ENCODE data around the gene USP33. TPM values are rescaled to one million over a fixed set of nuclear protein-coding genes. Genes with fewer than 3 reads are reported as not detected.
A peak's percentile ranks its signal among the peaks of the same experiment; 100 is the strongest.
"Not testable (repeated sequence)": the region's sequence is repeated elsewhere in the genome, so short reads cannot be mapped to it uniquely, and the experiment has no call there.

Gene USP33
- total RNA-seq, 1 experiment from 2014 or later: 60.9 TPM

GRCh38 chr1:77741316-77741715 lies 18.3 kb downstream of the USP33 start:
- DNase-seq (ENCODE audit: low read depth): no peak

- DNase-seq (ENCODE audit: low read depth): no peak
Observed at GRCh38 chr1:77739235-77739634, 20.4 kb downstream of the USP33 start.

GRCh38 chr1:77732090-77732489 lies 27.6 kb downstream of the USP33 start:
- DNase-seq (ENCODE audit: low read depth): no peak

- DNase-seq (ENCODE audit: low read depth): no peak
Observed at GRCh38 chr1:77725706-77726105, 33.9 kb downstream of the USP33 start.

DNA sequence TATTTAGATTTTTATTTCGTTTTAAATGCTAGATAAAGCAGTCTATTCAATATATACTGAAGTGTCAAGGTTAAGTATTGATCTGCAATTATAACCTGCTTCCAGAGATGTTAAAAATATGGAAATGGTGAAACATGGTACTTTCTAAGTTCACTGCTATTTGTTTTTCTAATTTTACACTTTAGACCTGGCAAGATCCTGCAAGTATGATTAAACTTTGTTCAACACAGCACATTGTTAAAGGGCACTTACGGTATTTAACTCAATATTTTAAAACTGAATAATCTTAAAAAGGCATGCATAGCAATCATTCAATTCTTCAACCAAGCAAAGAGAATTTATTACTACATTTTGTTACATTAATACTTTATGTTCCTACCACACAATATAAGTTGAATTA lies 41.5 kb downstream of the USP33 start:
- DNase-seq (ENCODE audit: low read depth): no peak

DNA sequence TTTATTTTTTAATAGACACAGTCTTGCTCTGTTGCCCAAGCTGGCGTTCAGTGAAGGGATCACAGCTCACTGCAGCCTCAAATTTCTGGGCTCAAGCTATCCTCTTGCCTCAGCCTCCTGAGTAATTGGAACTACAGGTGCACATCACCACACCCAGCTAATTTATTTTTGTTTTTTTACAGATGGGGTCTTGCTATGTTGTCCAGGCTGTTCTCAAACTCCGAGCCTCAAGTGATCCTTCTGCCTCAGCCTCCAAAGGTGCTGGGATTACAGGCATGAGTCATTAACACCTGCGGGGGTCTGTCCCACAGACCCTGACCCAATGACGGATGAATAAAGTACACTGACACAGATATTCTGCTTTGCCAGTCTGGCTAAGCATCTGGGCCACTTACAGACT lies 43.6 kb downstream of the USP33 start:
- no peak for DNase-seq (ENCODE audit: low read depth)

DNA sequence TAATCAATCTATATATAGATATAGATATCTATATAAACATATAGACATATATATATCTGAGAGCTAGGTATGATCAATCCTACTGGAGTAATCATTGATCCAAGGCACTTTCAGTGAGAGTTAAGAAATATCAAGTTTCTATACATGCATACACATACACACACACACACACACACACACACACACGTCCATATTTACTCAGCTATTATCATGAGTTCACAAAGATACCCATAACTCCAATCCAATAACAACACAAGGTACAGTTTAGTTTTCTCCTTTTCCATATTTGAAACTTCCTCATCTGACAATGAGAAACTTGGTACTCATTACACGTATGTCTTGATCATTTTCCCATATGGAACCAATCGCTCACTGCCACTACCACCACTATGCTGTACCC lies 49.9 kb downstream of the USP33 start:
- DNase-seq (ENCODE audit: low read depth): no peak

DNA sequence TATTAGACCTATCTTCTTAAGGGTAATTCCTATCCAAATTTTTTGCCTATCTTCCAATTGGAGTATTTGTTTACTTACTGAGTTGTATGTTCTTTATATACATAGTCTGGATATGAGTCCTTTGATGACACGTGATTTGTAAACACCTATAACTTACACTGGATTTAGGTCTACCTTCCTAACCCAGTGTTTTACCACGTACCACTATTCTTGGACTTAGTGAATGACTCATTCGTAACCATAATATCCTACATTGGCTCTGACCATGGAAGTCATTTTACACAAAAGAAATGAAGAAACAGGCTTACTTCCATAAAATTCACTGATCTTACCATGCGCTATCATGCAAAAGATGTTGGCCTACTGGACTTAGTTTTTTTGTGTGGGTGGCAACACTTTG lies 53.3 kb downstream of the USP33 start:
- peak; percentile 48 for DNase-seq (ENCODE audit: low read depth)

- no peak for DNase-seq (ENCODE audit: low read depth)
Observed at GRCh38 chr1:77704736-77705135, 54.9 kb downstream of the USP33 start.

- DNase-seq (ENCODE audit: low read depth): not testable (repeated sequence)
Observed at GRCh38 chr1:77699673-77700072, 60.0 kb downstream of the USP33 start.

GRCh38 chr1:77697441-77697840 lies 62.2 kb downstream of the USP33 start:
- no peak for DNase-seq (ENCODE audit: low read depth)

GRCh38 chr1:77688939-77689338 lies 70.7 kb downstream of the USP33 start:
- DNase-seq (ENCODE audit: low read depth): no peak

- DNase-seq (ENCODE audit: low read depth): no peak
Observed at GRCh38 chr1:77687519-77687906, 72.1 kb downstream of the USP33 start.

GRCh38 chr1:77686796-77687518 lies 72.7 kb downstream of the USP33 start:
- DNase-seq (ENCODE audit: low read depth): no peak

GRCh38 chr1:77683160-77684148 lies 76.2 kb downstream of the USP33 start:
- DNase-seq (ENCODE audit: low read depth): peak; percentile 90

DNA sequence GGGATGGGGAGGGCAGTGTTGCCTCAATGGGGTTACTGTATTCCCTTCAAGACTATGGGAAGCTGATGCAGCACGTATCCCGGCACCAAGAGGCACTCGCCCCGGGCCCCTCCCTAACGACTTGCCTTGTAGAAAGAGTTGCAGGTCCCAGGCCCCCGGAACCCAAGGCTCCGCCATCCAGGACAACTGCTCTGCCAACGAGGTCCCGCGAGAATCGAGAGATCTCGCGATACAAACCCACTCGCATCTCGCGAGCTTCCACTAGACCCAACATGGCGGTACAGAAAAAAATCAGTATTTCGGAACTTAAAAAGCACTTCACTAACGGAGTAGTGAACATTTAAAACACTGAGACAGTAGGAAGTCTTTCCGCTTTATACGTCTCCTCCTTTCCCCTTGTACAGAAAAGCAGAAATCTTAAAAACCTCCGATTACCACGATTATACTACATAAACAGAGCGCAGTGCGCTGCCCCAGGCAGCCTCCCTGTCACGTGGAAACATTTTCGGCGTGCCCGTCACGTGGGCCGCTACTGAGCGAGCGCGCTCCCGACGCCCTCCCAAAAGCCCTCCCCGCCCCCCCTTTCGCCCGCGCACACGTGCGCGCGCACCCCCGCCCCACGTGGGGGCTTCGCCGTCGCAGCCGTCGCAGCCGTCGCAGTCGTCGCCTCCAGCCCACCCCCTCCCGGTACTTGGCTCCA lies 77.0 kb downstream of the USP33 start, which contains the start of gene ZZZ3:
Gene ZZZ3 (minus strand): TSS at position 199 of the 700 bp plus-strand sequence. CDS start 49,304 bp downstream, outside the sequence.
- DNase-seq (ENCODE audit: low read depth): peak; percentile 91

DNA sequence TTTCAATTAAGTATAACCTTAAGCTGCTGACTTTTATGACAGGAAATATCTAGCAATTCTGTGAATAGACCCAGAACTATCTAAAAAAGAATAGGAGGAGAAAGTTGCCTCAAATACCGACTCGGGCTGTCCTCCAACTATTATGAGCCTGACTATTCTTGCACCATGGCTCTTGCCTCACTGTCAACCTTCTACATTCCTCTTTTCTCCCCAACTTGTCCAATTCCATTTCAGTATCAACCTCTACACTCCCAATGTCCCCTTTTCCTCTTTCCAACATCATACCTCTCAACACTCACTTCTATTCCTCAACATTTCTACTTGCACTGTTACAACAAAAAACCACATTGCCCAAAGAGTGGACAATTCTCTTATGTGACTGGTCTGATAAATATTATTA lies 79.5 kb downstream of the USP33 start:
- DNase-seq (ENCODE audit: low read depth): no peak

- no peak for DNase-seq (ENCODE audit: low read depth)
Observed at GRCh38 chr1:77678660-77679610, 80.7 kb downstream of the USP33 start.

- not testable (repeated sequence) for DNase-seq (ENCODE audit: low read depth)
Observed at GRCh38 chr1:77674807-77675206, 84.8 kb downstream of the USP33 start.

- no peak for DNase-seq (ENCODE audit: low read depth)
Observed at GRCh38 chr1:77673716-77674355, 85.8 kb downstream of the USP33 start.

All from LHCN-M2 (cell line).